PC-3 (cell line): ENCODE results near the gene GABRG3. TPM values are rescaled to one million over a fixed set of nuclear protein-coding genes. Genes with fewer than 3 reads are reported as not detected.

Experiments used
- ATAC-seq: fragments of 200-7000 bp; cut with Tn5 transposase; 2 replicates; pipeline ENCODE4 v1.9.1; 2020; ENCODE audit warnings: mild to moderate bottlenecking, moderate library complexity
- BruUV-seq: library from RNA; stranded (reverse); fragments of 400-500 nt; replicated peaks from 2 replicates; lab custom pipeline; 2021; lab: Mats Ljungman, UMichigan
- CTCF ChIA-PET: fragments of 300-600 bp; sonication (Branson Sonifier 250); formaldehyde crosslinking; loops from one replicate; lab custom pipeline; 2022; ENCODE audit warnings: antibody characterized with exemption; lab: Charles Lee
- POLR2A ChIA-PET: fragments of 300-600 bp; sonication (Branson Sonifier 250); formaldehyde crosslinking; loops from one replicate; lab custom pipeline; 2022; ENCODE audit warnings: antibody characterized with exemption; ENCODE audit not compliant: unreplicated experiment; lab: Charles Lee
- DNase-seq: peaks from one replicate; pipeline ENCODE4 v3.0.0-alpha.2; 2015
- H2AFZ ChIP-seq: fragments of 300-600 bp; sonication (generic); 2 replicates; pipeline ENCODE4 v1.6.0; 2016; ENCODE audit warnings: antibody characterized with exemption, low read length
- H3F3A ChIP-seq: fragments of 300-600 bp; sonication (generic); one replicate; pipeline ENCODE4 v1.6.0; 2017; ENCODE audit warnings: antibody characterized with exemption, low read length, control low read depth, mild to moderate bottlenecking; ENCODE audit not compliant: unreplicated experiment
- H3K27ac ChIP-seq: fragments of 300-600 bp; sonication (generic); 2 replicates; pipeline ENCODE4 v1.5.1; 2016; ENCODE audit warnings: mild to moderate bottlenecking, low read length
- H3K27me3 ChIP-seq: fragments of 300-600 bp; sonication (generic); 2 replicates; pipeline ENCODE4 v1.6.1; 2016; ENCODE audit warnings: low read length, mixed read lengths
- H3K36me3 ChIP-seq: fragments of 300-600 bp; sonication (generic); 2 replicates; pipeline ENCODE4 v1.6.1; 2016; ENCODE audit warnings: low read depth, mixed run types, low read length, mixed read lengths
- H3K4me1 ChIP-seq: fragments of 300-600 bp; sonication (generic); 2 replicates; pipeline ENCODE4 v1.5.1; 2016; ENCODE audit warnings: low read length; ENCODE audit not compliant: insufficient read depth
- H3K4me2 ChIP-seq: fragments of 300-600 bp; sonication (generic); 2 replicates; pipeline ENCODE4 v1.6.0; 2016; ENCODE audit warnings: low read length
- H3K4me3 ChIP-seq: fragments of 300-600 bp; sonication (generic); 2 replicates; pipeline ENCODE4 v1.5.1; 2016; ENCODE audit warnings: mild to moderate bottlenecking, low read length, mixed read lengths
- H3K79me2 ChIP-seq: fragments of 300-600 bp; sonication (generic); 2 replicates; pipeline ENCODE4 v1.6.1; 2017; ENCODE audit warnings: low read length, mixed read lengths
- H3K9ac ChIP-seq: fragments of 300-600 bp; sonication (generic); 2 replicates; pipeline ENCODE4 v1.6.0; 2016; ENCODE audit warnings: mild to moderate bottlenecking, low read length
- H3K9me2 ChIP-seq: fragments of 300-600 bp; sonication (generic); replicated peaks from 2 replicates; pipeline ENCODE4 v1.6.1; 2016; ENCODE audit warnings: mixed run types, low read length, mixed read lengths
- H3K9me3 ChIP-seq: fragments of 300-600 bp; sonication (generic); 2 replicates; pipeline ENCODE4 v1.6.1; 2016; ENCODE audit warnings: low read length, mixed read lengths
- H4K20me1 ChIP-seq: fragments of 300-600 bp; sonication (generic); 2 replicates; pipeline ENCODE4 v1.6.1; 2016; ENCODE audit warnings: low read length, mixed read lengths
- EZH2 ChIP-seq: fragments of 300-600 bp; sonication (generic); IDR thresholded peaks from one replicate; pipeline ENCODE4 v1.6.1; 2017; ENCODE audit warnings: antibody characterized with exemption, mild to moderate bottlenecking, low read length; ENCODE audit not compliant: unreplicated experiment
- EZH2phosphoT487 ChIP-seq: fragments of 300-600 bp; sonication (generic); IDR thresholded peaks from 2 replicates; pipeline ENCODE4 v1.6.1; 2018; ENCODE audit warnings: mild to moderate bottlenecking, antibody characterized with exemption, low read length, borderline replicate concordance
- intact Hi-C: fragments of 100-400 bp; cut with micrococcal nuclease; formaldehyde crosslinking; loops from 2 replicates; pipeline ENCODE4 v1.9.0; 2023
- total RNA-seq: library from RNA; depleted of rRNA; stranded (reverse); fragments of >200 nt; gene quantifications from 2 replicates; pipeline ENCODE4 v1.2.3, GENCODE V29; 2014
- TF ChIP-seq, protein P1 (sequence below): fragments of 300-600 bp; sonication (generic); conservative IDR thresholded peaks from 2 replicates; pipeline ENCODE4 v1.5.1; 2017; ENCODE audit warnings: antibody characterized with exemption, low read depth, mild to moderate bottlenecking, low read length

Gene GABRG3
- total RNA-seq, 1 experiment from 2014 or later: 0.11 TPM

DNA sequence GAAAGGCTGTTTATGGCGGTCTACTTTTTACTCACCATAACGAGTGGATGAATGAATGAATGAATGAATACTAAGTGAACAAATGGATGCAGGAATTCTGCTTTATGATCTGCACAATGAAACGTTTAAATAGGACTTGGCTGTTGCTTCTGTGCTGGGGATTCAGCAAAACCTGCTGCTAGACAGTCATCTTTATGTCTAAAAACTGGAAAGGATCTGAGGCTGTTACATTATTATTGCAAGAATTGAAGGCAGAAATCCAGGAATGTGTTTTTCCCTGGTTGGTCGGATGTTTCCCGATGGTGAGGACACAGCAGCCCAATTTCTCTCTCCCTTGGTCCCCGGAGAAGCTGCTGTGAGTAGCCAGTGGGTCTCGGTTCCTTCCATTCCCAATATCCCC is 94.2 kb downstream of the GABRG3 start:
- no TSS peak for BruUV-seq

DNA sequence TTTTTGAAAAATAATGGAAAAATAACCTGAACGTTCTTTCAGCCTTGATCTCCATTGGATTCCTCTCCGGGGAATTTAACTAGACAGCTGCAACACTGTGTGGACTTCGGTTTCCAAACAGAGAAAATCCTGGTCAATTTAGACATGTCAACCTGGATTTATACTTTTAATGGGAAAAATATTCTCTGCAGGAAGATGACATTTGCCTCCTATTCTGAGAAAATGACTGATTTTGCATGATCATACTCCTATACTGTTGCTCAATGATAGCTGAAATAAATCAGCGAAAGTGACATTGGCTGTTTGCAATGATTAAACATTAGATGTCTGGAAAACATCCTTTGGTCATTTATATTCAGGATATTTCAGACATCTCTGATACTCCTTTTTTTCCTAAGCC is 94.8 kb downstream of the GABRG3 start:
- Histone ChIP-seq H2AFZ (no peak overlapping the region), H3K27me3 (no peaks in the 10 kb centered on the region), H3K4me2 (no peak overlapping the region), H3K9ac (no peak overlapping the region), H3K79me2 (no peaks in the 10 kb centered on the region), H3K36me3 (no peaks in the 10 kb centered on the region; the same call in 1 of the 2 replicates), H3K4me1 (no peaks in the 10 kb centered on the region), H3F3A (no peaks in the 10 kb centered on the region), H3K9me2 (no peaks in the 10 kb centered on the region), H3K9me3 (peaks cover 20% of the 10 kb centered on the region), H4K20me1 (no peaks in the 10 kb centered on the region), H3K4me3 (no peak overlapping the region), H3K27ac (no peak overlapping the region)
- ChIA-PET POLR2A (no interaction called here), CTCF (no interaction called here)
- ATAC-seq (no peak), DNase-seq (no peak)
- intact Hi-C loops: no loop called here
- BruUV-seq: no TSS peak
- TF ChIP-seq EZH2phosphoT487 (no peak), EZH2 (no peak)
- TF ChIP-seq, protein P1, sequence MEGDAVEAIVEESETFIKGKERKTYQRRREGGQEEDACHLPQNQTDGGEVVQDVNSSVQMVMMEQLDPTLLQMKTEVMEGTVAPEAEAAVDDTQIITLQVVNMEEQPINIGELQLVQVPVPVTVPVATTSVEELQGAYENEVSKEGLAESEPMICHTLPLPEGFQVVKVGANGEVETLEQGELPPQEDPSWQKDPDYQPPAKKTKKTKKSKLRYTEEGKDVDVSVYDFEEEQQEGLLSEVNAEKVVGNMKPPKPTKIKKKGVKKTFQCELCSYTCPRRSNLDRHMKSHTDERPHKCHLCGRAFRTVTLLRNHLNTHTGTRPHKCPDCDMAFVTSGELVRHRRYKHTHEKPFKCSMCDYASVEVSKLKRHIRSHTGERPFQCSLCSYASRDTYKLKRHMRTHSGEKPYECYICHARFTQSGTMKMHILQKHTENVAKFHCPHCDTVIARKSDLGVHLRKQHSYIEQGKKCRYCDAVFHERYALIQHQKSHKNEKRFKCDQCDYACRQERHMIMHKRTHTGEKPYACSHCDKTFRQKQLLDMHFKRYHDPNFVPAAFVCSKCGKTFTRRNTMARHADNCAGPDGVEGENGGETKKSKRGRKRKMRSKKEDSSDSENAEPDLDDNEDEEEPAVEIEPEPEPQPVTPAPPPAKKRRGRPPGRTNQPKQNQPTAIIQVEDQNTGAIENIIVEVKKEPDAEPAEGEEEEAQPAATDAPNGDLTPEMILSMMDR: no peak

More for the DNA sequence above, 94.2 kb downstream of the GABRG3 start:
- intact Hi-C loops: no loop called here
- Histone ChIP-seq H3F3A (no peaks in the 10 kb centered on the region), H3K36me3 (no peaks in the 10 kb centered on the region; the same call in 1 of the 2 replicates), H3K9me3 (peaks cover 20% of the 10 kb centered on the region), H3K9ac (no peak overlapping the region), H3K27me3 (no peaks in the 10 kb centered on the region), H2AFZ (no peak overlapping the region), H3K9me2 (no peaks in the 10 kb centered on the region), H4K20me1 (no peaks in the 10 kb centered on the region), H3K27ac (no peak overlapping the region), H3K4me2 (no peak overlapping the region), H3K4me3 (no peak overlapping the region), H3K79me2 (no peaks in the 10 kb centered on the region), H3K4me1 (no peaks in the 10 kb centered on the region)
- ATAC-seq: no peak
- ChIA-PET CTCF (no interaction called here), POLR2A (no interaction called here)
- TF ChIP-seq EZH2 (no peak), EZH2phosphoT487 (no peak)
- TF ChIP-seq, protein P1: no peak
- DNase-seq: no peak

- Histone ChIP-seq H3K4me2 (no peak overlapping the region), H3K9ac (no peak overlapping the region), H3K9me2 (no peaks in the 10 kb centered on the region), H3K4me1 (no peaks in the 10 kb centered on the region), H3K9me3 (peaks cover 23% of the 10 kb centered on the region), H2AFZ (no peak overlapping the region), H3K36me3 (no peaks in the 10 kb centered on the region; the same call in 1 of the 2 replicates), H3K79me2 (no peaks in the 10 kb centered on the region), H3K27me3 (no peaks in the 10 kb centered on the region), H4K20me1 (no peaks in the 10 kb centered on the region), H3F3A (no peaks in the 10 kb centered on the region), H3K27ac (no peak overlapping the region), H3K4me3 (no peak overlapping the region)
- intact Hi-C loops: no loop called here
- CTCF ChIA-PET: no interaction called here
- TF ChIP-seq EZH2 (no peak), EZH2phosphoT487 (no peak)
- TF ChIP-seq, protein P1: no peak
- DNase-seq: no peak
- no peak for ATAC-seq
- POLR2A ChIA-PET: no interaction called here
- BruUV-seq: no TSS peak
Measured at GRCh38 chr15:27066446-27066845, 95.5 kb downstream of the GABRG3 start.
